Stimulated activated CD4-positive, alpha-beta T cell treated with anti-CD3 and anti-CD28 coated beads, Interleukin-12 subunit alpha, Interleukin-12 subunit beta, amount 100 ng/mL, for 48 hours (primary cell): ENCODE results near the gene MTG1.
"Not testable (repeated sequence)": the region's sequence is repeated elsewhere in the genome, so short reads cannot be mapped to it uniquely, and the experiment has no call there.

ENCODE experiments used
- DNase-seq, 3 donors: peaks; one replicate each; pipeline ENCODE4 v3.0.0-alpha.2; 2020; ENCODE audit warnings: low read depth in 2 of 3, low spot score in 1 of 3

The MTG1 gene

GRCh38 chr10:133462512-133463305, 68.8 kb downstream of the MTG1 start:
- DNase-seq = no peak

- no peak for DNase-seq
Measured at GRCh38 chr10:133464582-133465031, 70.7 kb downstream of the MTG1 start.

GRCh38 chr10:133465191-133465949, 71.4 kb downstream of the MTG1 start:
- DNase-seq = no peak

GRCh38 chr10:133465950-133466474, 72.1 kb downstream of the MTG1 start:
- no peak for DNase-seq

GRCh38 chr10:133466683-133467275, 72.8 kb downstream of the MTG1 start:
- no peak for DNase-seq

- no peak for DNase-seq
Measured at GRCh38 chr10:133467286-133467911, 73.4 kb downstream of the MTG1 start.

- not testable (repeated sequence) for DNase-seq
Measured at GRCh38 chr10:133469205-133469604, 75.2 kb downstream of the MTG1 start.

- DNase-seq = no peak
Measured at GRCh38 chr10:133471300-133472109, 77.5 kb downstream of the MTG1 start.
